GM18909 (cell line): ENCODE data around the gene MAD1L1.

Source experiments
- ATAC-seq: cut with Tn5 transposase; IDR thresholded peaks from one replicate; pipeline ENCODE4 v1.9.1; 2021; ENCODE audit warnings: mild to moderate bottlenecking; ENCODE audit not compliant: unreplicated experiment, poor library complexity

The MAD1L1 gene

DNA sequence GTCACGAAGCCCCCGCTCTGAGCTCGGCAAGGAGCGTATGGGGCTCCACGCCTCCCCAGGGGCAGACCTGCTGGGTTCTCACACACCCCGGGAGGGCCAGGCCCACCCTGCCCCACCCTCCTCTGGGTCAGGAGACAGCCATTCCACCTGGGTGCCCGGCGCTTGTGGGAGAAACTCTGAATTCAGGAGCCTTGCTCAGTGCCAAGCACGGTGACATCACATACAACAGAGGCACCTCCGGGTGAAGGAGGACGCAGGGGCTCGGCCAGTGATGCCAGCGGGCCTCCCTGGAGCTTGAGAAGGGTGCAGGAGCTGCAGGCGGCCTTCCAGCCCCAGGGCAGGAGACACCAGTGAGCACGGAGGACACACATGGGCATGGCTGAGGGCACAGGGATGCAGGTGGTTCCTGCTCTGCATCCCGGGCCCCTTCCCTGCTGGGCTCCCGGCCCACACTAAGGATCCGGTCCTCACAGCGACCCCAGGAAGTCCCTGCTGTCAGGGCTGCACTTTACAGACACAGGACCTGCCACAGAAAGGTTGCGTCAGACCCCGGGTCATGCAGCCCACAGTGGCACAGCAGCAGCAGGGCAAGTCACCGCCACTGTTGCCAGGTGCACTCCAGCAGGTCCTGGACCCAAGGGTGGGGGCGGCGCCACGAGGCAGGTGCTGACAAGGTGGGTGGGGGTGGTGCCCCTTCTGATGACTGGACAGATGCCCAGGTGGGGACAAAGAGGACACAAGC lies 108.0 kb downstream of the MAD1L1 start:
- ATAC-seq, result no peak

- ATAC-seq, result no peak
These were observed 108.8 kb downstream of the MAD1L1 start for GRCh38 chr7:2123916-2124315.

DNA sequence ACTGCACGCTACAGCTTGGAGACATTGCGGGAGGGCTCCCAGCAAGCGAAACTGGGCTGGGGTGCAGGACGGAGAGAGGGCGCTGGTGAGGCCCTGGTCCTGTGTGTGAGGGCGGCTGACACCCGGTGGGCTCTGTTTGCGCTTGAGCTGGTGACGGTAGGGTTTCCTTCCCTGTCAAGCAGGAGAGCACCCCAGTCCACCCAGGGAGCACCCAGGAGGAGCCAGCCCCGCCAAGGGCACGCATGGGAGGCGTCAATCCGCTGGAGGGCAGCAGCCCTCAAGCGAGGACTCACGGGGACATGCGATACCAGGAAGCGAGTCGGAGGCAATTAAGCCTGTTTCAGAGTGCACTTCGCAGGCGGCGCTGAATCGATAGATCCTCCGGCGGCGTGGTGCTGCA lies 109.4 kb downstream of the MAD1L1 start:
- ATAC-seq, result no peak

DNA sequence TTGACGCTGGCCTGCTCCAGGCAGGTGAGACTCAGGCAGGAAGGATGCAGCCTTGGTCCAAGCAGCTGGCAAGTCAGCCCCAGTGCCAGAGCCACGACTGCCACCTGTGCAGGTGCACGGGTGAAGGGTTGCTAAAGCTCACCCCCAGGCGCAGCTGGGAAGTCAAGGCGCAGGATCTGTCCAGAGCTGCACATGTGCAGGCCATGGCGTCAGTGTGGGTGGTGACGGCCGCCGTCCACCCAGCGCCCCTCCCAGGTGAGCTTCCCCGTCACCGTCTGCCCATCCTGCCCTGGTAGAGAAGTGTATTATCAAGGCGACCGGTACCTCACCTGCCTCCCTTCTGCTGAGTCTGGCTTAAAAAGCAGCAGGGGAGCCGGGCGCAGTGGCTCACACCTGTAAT lies 110.1 kb downstream of the MAD1L1 start:
- ATAC-seq, result no peak

DNA sequence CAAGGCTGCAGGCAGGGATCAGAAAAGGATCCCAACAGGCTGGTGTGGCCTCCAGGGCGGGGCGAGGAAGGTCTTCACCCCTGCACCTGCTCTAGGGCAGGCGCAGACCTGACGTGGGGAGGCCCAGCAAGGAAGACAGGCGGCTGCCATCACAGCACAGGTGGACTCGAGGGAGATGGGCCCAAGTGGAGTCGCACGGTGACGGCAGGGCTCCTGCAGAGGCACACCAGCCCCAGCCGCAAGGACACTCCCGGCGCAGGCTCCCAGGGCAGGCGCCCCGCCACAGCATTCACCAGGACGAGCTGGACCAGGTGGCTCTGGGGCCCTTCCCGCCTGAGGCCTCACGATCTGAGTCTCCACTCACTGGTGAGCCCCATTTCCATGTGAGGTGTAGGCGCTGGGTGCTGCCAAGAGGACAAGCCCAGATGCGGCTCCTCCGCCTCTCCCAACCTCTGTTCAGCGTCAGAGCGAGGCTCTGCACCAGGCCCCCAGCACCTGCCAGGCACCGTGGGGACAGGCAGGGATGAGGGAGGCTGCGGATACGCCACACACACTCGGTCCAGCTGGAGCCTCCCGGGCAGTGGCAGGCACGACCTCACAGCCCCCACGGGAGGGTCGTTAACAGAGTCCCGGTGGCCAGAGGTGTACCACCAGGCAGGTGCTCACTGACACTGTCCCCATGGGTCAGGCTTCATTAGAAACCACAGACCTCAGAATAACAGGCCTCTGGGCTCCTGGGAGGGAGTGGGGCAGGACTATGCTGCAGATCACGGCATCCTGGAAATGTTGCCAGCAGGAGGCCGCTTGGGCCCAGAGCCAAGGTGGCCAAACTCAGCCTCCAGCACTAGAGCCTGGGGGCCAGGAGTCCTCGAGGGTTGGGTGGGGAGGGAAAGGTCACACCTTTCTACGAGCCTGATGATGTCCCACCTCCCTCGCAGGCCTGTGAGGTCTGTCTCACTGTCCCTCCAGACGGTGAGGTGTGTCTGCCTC lies 111.6 kb downstream of the MAD1L1 start:
- ATAC-seq, result no peak

GRCh38 chr7:2120251-2120660 lies 112.5 kb downstream of the MAD1L1 start:
- no peak for ATAC-seq

DNA sequence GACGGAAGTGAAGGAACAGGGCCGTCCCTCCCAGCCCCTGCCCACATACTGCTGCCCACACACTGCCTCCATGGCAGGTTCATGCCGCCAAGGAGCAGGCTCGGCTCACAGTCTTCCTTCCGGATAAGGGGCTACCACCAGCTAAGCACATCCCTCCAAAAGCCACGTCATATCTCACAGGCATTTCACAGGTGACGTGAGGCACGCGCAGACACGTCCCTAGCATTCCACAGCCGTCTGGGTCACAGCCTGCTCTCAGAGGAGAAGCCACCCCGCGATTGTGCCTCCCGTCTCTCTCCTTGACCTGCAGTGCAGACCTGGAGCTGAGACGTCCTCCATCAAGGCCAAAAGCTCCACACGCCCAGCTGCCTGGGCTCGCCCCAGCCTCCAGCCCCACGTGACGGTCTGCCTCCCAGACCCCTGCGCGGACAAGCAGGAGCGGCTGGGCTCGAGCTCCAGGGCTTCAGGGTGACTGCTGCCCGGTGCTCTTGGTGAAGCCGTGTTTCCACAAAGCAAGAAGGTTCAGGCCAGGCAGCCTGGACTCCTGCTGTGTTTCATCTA lies 114.0 kb downstream of the MAD1L1 start:
- no peak for ATAC-seq

DNA sequence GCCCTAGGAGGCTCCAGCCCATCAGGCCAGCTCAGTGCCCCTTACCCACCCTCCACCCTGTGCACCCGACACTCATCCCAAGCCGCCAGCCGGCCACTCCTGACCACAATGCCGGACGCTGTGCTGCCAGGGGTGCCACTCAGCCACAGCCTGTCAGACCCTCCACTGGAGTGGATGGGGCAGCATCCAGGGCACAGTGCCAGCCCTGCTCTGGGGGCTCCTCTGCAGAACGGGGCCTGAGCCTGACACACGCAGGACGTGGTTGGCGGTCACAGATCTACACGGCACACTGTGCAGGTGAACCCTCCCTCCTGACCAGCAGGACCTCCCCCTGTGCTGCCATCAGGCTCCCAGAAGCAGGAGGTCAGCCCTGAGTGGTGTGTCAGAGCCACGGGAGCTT lies 114.7 kb downstream of the MAD1L1 start:
- ATAC-seq, result no peak

DNA sequence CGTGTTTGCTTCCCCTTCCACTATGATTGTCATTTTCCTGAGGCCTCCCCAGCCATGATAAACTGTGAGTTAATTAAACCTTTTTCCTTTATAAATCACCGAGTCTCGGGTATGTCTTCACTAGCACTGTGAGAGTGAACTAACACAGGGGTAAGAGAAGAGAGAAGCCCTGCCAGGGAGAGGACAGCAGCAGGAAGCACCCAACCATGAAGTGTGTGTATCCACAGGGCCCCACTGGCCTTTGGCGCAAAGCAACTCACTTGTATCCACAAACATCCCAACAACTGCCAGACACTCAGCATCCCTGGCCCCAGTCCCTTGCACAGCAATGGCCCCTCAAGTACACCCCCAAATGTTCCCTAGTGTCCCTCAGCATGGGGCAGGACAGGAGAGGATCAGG lies 115.1 kb downstream of the MAD1L1 start:
- ATAC-seq, result no peak

- ATAC-seq, result no peak
These were observed 115.7 kb downstream of the MAD1L1 start for GRCh38 chr7:2116989-2117591.

DNA sequence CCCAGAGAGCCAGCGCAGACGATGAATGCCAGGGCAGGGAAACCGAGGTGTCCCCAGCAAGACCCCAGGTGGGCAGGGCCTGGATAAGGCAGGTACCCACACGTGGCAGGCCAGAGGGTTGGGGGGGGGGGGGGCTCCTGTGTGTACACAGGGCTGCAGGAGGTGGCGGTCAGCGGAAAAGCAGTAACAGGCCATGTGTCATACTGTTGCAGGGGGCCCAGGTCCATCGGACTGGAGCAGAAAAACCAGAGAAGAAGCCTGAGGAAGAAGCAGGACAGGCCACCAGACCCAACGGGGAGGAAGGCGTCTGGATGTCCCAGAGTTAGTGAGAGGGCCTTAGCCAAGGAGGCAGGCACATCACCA lies 116.3 kb downstream of the MAD1L1 start:
- ATAC-seq, result no peak

- ATAC-seq, result no peak
These were observed 116.8 kb downstream of the MAD1L1 start for GRCh38 chr7:2115760-2116447.

DNA sequence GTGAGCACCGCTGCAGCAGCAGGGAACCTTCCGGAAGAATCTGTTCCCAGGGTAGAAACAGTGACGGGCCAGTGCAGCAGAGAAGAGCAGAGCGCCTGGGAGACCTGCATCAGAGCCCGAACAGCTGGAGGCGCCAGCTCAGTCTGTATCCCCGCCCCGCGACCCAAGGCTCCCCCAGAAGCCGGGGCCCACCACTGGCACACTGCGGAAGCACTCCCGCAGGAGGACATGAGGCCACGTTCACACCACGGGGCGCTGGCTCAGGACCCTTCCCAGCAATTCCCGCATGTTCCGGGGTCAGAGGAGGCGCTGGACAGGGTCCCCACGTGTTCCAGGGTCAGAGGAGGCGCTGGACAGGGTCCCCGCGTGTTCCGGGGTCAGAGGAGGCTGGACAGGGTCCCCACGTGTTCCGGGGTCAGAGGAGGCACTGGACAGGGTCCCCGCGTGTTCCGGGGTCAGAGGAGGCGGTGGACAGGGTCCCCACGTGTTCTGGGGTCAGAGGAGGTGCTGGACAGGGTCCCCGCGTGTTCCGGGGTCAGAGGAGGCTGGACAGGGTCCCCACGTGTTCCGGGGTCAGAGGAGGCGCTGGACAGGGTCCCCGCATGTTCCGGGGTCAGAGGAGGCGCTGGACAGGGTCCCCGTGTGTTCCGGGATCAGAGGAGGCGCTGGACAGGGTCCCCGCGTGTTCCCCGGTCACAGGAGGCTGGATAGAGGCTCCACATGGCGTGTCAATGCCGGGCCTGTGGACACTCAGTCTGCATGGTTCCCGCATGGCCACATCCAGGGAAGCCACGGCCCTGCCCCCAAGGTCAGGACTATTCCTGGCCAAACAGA lies 117.6 kb downstream of the MAD1L1 start:
- ATAC-seq, result no peak

- ATAC-seq, result no peak
These were observed 118.7 kb downstream of the MAD1L1 start for GRCh38 chr7:2114052-2114451.

DNA sequence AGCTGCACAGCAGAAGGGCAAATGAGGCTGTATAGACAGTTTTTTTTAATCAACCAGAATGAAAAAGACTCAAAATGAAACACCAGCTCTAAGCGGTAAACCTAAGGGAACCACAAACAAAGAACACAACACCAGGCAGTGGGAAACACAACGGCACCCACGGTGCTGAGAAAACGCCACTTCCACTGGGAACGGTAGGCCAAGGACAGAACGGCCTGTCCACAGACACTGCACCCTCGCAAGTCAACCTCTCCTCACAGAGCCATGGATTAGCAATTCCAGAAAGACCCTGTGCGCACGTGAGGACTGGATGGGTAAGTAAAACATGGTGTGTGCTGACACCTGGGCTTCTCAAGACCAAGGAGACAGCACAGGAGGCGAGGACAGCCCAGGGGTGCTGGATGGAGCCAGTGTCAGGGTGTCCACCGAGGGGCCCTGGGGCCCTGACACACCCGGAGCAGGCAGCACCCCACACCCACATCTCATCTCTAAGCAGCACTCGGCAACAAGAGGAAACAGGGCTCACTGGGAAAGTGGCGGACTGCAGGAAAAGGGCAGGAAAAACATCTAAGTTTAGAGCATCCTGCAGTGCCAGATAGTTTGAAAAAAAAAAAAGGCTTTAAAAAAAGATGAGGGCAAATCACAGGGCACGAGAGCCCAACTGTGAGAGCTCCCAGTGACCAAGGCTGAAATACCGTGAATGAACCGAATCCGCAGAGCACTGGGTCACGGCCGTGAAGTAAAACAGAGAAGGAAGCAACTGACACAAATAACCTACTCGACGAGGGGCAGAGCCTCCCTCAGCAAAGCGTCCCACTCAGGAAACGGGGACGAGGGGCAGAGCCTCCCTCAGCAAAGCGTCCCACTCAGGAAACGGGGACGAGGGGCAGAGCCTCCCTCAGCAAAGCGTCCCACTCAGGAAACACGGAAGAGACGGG lies 120.2 kb downstream of the MAD1L1 start:
- ATAC-seq, result no peak

DNA sequence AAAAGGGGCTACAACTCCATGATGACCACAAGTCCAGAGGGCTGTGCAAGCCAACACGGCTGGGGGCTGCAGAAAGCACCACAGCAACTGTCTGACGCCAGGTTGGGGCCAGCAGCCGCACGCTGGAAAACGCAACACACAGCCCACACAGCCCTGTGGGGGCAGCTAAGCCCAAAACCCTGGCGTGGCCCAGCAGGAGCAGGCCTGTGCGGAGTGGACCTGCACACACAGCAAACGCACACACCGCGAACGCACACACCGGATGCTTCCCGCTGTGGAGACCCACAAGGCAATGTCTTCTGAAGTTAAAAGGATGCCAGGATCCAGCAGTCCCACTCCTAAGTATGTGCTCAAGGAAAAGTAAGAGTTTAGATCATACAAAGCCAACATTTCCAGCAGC lies 121.2 kb downstream of the MAD1L1 start:
- ATAC-seq, result no peak

GRCh38 chr7:2110610-2111396 lies 121.9 kb downstream of the MAD1L1 start:
- no peak for ATAC-seq
